Prostate gland (tissue), 2 donors: Measurements from ENCODE around the gene ACTR2.

ENCODE experiments used
- POLR2A ChIP-seq: fragments of 450-650 bp; IDR thresholded peaks from one replicate; pipeline ENCODE4 v1.6.1; 2016; ENCODE audit warnings: antibody characterized with exemption, mild to moderate bottlenecking
- POLR2AphosphoS5 ChIP-seq: sonication (generic); formaldehyde crosslinking; IDR thresholded peaks from one replicate; pipeline ENCODE4 v1.6.1; 2017; ENCODE audit warnings: antibody characterized with exemption
- TF ChIP-seq, protein P1 (sequence below), 4 experiments: fragments of 200-600 bp in 2 of 4; fragments of 450-650 bp in 2 of 4; sonication (generic) in 2 of 4; IDR thresholded peaks; 1 replicate in 3 of 4; 2 replicates in 1 of 4; pipeline ENCODE4 v1.5.1; 2016 to 2019; ENCODE audit warnings: antibody characterized with exemption in 4 of 4, mild to moderate bottlenecking in 2 of 4, moderate library complexity in 2 of 4

DNA sequence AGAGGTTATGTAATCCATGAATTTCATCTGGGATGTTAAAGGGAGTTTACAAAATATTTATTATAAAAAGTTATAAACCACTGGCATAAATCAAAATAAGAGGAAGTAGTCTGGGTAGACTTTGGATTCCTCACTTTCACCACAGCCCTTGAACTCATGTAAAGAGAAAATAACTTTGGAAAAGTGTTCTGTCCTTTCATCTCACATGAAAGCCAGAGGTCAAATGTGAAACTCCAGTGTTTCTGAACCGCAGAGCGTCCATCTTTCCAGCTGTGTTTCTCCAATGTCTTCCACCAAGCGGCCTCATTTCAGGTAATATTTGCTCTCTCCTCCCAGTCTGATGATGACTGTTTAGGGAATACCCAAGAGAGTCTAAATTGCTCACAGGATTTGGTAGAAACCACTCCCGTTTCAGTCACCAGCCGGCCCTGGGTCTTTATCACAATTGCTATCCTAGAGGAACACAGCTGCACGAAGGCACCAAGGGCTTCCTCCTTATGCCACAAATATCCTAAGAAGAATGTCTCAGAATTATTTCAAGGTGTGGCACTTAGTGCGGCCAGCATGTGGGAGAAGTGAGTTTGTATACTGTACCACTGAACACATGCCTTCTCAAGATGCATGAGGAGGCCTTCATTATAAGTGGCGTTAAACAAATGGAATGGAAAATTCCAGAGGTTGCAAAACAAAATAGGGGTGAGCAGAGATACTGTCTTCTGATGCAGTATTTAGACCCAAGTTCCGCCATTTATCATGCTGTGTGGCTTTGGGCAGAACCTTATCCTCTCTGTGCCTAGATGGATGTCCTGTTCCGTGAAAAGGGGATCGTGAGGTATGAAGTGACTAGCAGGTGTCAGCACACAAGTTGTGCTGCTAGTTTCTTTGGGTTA is 63.8 kb downstream of the ACTR2 start:
- TF ChIP-seq, protein P1, sequence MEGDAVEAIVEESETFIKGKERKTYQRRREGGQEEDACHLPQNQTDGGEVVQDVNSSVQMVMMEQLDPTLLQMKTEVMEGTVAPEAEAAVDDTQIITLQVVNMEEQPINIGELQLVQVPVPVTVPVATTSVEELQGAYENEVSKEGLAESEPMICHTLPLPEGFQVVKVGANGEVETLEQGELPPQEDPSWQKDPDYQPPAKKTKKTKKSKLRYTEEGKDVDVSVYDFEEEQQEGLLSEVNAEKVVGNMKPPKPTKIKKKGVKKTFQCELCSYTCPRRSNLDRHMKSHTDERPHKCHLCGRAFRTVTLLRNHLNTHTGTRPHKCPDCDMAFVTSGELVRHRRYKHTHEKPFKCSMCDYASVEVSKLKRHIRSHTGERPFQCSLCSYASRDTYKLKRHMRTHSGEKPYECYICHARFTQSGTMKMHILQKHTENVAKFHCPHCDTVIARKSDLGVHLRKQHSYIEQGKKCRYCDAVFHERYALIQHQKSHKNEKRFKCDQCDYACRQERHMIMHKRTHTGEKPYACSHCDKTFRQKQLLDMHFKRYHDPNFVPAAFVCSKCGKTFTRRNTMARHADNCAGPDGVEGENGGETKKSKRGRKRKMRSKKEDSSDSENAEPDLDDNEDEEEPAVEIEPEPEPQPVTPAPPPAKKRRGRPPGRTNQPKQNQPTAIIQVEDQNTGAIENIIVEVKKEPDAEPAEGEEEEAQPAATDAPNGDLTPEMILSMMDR (IDR thresholded peaks at IDR 0.05) = no peak
- TF ChIP-seq POLR2AphosphoS5 (no peak), POLR2A (no peak)
